C4-2B (cell line): ENCODE data around the gene PTPRR.

ENCODE experiments used
- H3K27ac ChIP-seq: fragments of 450-650 bp; 2 replicates; pipeline ENCODE4 v1.5.1; 2017
- ZFX ChIP-seq: fragments of 450-650 bp; IDR thresholded peaks from 2 replicates; pipeline ENCODE4 v1.6.1; 2017
- TF ChIP-seq, protein P1 (sequence below): fragments of 450-650 bp; conservative IDR thresholded peaks from 2 replicates; pipeline ENCODE4 v1.5.1; 2017; ENCODE audit warnings: mild to moderate bottlenecking

Gene PTPRR

GRCh38 chr12:70852416-70853150 lies 68.0 kb downstream of the PTPRR start:
- H3K27ac ChIP-seq = no peak overlapping the region
- TF ChIP-seq, protein P1, sequence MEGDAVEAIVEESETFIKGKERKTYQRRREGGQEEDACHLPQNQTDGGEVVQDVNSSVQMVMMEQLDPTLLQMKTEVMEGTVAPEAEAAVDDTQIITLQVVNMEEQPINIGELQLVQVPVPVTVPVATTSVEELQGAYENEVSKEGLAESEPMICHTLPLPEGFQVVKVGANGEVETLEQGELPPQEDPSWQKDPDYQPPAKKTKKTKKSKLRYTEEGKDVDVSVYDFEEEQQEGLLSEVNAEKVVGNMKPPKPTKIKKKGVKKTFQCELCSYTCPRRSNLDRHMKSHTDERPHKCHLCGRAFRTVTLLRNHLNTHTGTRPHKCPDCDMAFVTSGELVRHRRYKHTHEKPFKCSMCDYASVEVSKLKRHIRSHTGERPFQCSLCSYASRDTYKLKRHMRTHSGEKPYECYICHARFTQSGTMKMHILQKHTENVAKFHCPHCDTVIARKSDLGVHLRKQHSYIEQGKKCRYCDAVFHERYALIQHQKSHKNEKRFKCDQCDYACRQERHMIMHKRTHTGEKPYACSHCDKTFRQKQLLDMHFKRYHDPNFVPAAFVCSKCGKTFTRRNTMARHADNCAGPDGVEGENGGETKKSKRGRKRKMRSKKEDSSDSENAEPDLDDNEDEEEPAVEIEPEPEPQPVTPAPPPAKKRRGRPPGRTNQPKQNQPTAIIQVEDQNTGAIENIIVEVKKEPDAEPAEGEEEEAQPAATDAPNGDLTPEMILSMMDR = no peak
- no peak for TF ChIP-seq ZFX

DNA sequence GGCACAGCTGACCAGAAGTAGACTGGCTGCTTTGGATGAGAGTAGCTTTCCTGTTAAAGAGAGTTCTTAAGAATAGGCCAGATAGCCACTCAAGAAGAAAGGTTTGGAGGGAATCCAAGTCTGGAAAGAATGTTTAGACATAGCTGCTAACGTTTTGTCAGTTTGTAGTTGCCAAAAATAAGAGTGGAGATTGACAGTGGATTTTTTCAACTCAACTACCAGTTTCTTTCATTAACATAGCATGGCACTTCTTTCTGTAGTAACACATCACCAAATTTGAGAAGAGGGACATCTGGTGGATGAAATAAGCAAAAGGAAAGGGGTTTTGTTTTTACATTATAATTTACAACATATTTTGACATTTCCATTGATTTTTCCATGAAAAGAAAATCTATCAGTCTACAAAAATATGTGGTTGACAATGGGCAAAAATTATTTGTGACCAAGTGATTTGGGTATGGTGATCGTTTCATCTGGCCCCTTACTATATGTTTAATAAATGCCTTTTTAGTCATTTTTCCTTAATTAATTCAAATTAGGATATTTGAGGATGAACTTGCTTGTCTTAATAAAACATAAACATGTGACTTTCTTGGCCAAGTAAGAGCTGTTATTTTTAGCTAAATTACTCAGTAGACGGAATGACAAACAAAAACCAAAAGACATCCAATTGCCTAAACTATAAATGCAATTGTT lies 71.1 kb downstream of the PTPRR start:
- no peak for TF ChIP-seq ZFX
- TF ChIP-seq, protein P1 = peak; percentile 77

GRCh38 chr12:70847871-70848270 lies 72.7 kb downstream of the PTPRR start:
- no peak for TF ChIP-seq ZFX
- TF ChIP-seq, protein P1 = no peak
- H3K27ac ChIP-seq = no peak overlapping the region

More for the DNA sequence above, 71.1 kb downstream of the PTPRR start:
- no peak overlapping the region for H3K27ac ChIP-seq

DNA sequence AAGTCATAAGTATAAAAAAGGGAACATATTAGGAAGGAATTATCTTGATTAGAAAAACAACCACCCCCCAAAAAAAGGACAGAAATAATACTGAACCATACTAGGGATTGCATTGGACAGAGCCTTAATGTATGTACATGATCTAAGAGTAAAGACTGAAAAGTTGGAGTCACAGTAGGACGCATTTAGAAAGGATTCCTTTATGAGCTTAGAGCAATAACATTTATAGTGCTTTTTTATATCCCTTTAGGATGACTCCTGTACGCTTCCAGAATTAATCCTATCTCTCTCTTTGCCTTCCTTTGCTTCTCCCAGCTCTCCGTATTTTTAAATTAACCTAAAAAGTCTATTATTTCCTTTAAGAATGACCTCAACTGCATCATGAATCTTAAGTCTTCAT lies 75.3 kb downstream of the PTPRR start:
- no peak overlapping the region for H3K27ac ChIP-seq
- TF ChIP-seq, protein P1 = no peak
- TF ChIP-seq ZFX = no peak

GRCh38 chr12:70843363-70843762 lies 77.2 kb downstream of the PTPRR start:
- TF ChIP-seq ZFX = no peak
- TF ChIP-seq, protein P1 = no peak
- H3K27ac ChIP-seq = no peak overlapping the region

DNA sequence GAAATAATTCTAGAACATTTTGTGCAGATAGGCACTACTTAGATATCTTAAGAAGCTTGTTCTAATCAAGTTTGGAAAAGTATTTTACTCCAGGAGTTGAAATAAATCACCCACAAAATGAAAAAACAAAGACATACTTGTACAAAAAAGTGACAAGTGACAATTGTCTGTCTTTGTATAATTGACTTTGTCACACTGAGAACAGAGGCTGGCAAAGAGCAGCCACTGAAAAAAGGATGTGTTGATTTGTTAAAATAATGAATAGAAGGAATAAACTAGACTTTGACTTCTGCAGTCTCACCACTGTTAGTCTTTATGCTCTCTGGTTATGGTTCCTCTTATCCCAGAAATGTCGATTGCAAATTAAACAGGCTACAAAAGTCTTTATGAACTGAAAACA lies 77.6 kb downstream of the PTPRR start:
- H3K27ac ChIP-seq = no peak overlapping the region
- no peak for TF ChIP-seq ZFX
- TF ChIP-seq, protein P1 = no peak

GRCh38 chr12:70842136-70842535 lies 78.4 kb downstream of the PTPRR start:
- TF ChIP-seq, protein P1 = no peak
- no peak for TF ChIP-seq ZFX
- H3K27ac ChIP-seq = no peak overlapping the region
